HepG2 (cell line): ENCODE measurements around the gene TNNI3.

Experiments
- DPF2 ChIP-seq: sonication (generic); formaldehyde crosslinking; IDR thresholded peaks from 2 replicates; pipeline ENCODE4 v1.4.0; 2020; ENCODE audit warnings: mild to moderate bottlenecking, low read depth, missing genetic modification reagents, borderline replicate concordance
- ETS1 ChIP-seq: sonication (generic); formaldehyde crosslinking; IDR thresholded peaks from 2 replicates; pipeline ENCODE4 v1.4.0; 2020; ENCODE audit warnings: missing genetic modification reagents
- EZH2 ChIP-seq: conservative IDR thresholded peaks from 2 replicates; pipeline ENCODE4 v1.6.1; 2012; ENCODE audit warnings: mild to moderate bottlenecking, low read depth, low read length, moderate library complexity
- FOXA1 ChIP-seq, 2 experiments: fragments of 450-650 bp in 1 of 2; sonication (generic) in 1 of 2; formaldehyde crosslinking in 1 of 2; IDR thresholded peaks; 2 replicates each; pipeline versions ENCODE4 v1.4.0 to v1.6.1; 2016 to 2020; ENCODE audit warnings: missing genetic modification reagents in 1 of 2
- HOMEZ ChIP-seq: IDR thresholded peaks from 2 replicates; pipeline ENCODE4 v1.6.1; 2016; ENCODE audit warnings: low read depth
- IKZF1 ChIP-seq: fragments of 450-650 bp; IDR thresholded peaks from 2 replicates; pipeline ENCODE4 v1.7.1; 2016
- JDP2 ChIP-seq: sonication (generic); formaldehyde crosslinking; IDR thresholded peaks from 2 replicates; pipeline ENCODE4 v1.8.1; 2022; ENCODE audit warnings: missing genetic modification reagents, borderline replicate concordance
- MTA1 ChIP-seq: sonication (generic); formaldehyde crosslinking; IDR thresholded peaks from 2 replicates; pipeline ENCODE4 v1.4.0; 2020; ENCODE audit warnings: missing genetic modification reagents, mild to moderate bottlenecking, borderline replicate concordance
- NR3C1 ChIP-seq: sonication (generic); formaldehyde crosslinking; IDR thresholded peaks from 2 replicates; pipeline ENCODE4 v1.4.0; 2020; ENCODE audit warnings: missing genetic modification reagents
- REPIN1 ChIP-seq: sonication (generic); formaldehyde crosslinking; IDR thresholded peaks from 2 replicates; pipeline ENCODE4 v1.8.0; 2022; ENCODE audit warnings: missing genetic modification reagents, low read depth, mild to moderate bottlenecking, borderline replicate concordance
- ZNF317 ChIP-seq: sonication (generic); formaldehyde crosslinking; IDR thresholded peaks from 2 replicates; pipeline ENCODE4 v1.5.0; 2020; ENCODE audit warnings: mild to moderate bottlenecking, missing genetic modification reagents
- ZNF33B ChIP-seq: sonication (generic); formaldehyde crosslinking; IDR thresholded peaks from 2 replicates; pipeline ENCODE4 v1.5.1; 2020; ENCODE audit warnings: mild to moderate bottlenecking, missing genetic modification reagents
- TF ChIP-seq, protein P1 (sequence below): sonication (generic); formaldehyde crosslinking; IDR thresholded peaks from 2 replicates; pipeline ENCODE4 v1.5.0; 2020; ENCODE audit warnings: mild to moderate bottlenecking, missing genetic modification reagents, moderate library complexity
- TF ChIP-seq, protein P2 (sequence below): sonication (generic); formaldehyde crosslinking; IDR thresholded peaks from 2 replicates; pipeline ENCODE4 v1.4.0; 2020; ENCODE audit warnings: missing genetic modification reagents

DNA sequence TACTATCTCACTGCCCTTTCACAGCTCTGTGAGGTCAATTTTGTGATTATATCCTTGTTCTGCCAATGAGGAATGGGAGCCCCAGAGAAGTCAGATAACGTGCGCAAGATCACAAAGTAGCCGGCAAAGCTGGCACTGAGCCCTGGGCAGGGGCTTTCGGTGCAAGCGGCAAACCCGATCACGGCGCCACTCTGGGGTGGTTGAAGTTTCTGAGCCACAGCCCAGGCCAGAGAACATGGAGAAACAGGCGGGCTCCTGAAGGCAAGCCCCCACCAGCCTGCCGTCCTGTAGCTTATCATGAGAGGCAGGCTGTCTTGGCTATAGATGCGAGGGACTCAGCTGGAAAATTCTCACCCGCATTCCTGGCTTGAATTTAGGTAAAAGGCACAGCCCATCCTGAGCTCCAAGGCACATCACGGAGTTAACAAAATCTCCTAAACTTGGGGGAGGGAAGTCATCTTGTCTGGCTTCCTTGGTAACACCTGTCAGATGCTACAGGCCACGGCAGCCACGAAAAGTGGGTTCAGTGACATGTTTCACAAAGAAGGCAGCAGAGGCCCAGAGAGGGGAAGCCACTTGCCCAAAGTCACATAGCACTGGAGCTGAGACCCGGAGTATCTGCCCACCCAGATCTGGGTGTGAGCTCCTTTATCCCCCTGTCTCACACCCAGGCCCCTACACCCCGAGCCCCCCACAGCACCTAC, 21.0 kb downstream of the TNNI3 start:
- no peak for TF ChIP-seq JDP2 (CRISPR knock-in tag)
- TF ChIP-seq, protein P1, sequence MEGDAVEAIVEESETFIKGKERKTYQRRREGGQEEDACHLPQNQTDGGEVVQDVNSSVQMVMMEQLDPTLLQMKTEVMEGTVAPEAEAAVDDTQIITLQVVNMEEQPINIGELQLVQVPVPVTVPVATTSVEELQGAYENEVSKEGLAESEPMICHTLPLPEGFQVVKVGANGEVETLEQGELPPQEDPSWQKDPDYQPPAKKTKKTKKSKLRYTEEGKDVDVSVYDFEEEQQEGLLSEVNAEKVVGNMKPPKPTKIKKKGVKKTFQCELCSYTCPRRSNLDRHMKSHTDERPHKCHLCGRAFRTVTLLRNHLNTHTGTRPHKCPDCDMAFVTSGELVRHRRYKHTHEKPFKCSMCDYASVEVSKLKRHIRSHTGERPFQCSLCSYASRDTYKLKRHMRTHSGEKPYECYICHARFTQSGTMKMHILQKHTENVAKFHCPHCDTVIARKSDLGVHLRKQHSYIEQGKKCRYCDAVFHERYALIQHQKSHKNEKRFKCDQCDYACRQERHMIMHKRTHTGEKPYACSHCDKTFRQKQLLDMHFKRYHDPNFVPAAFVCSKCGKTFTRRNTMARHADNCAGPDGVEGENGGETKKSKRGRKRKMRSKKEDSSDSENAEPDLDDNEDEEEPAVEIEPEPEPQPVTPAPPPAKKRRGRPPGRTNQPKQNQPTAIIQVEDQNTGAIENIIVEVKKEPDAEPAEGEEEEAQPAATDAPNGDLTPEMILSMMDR = no peak
- no peak for TF ChIP-seq DPF2
- TF ChIP-seq EZH2 = no peak
- TF ChIP-seq, protein P2, sequence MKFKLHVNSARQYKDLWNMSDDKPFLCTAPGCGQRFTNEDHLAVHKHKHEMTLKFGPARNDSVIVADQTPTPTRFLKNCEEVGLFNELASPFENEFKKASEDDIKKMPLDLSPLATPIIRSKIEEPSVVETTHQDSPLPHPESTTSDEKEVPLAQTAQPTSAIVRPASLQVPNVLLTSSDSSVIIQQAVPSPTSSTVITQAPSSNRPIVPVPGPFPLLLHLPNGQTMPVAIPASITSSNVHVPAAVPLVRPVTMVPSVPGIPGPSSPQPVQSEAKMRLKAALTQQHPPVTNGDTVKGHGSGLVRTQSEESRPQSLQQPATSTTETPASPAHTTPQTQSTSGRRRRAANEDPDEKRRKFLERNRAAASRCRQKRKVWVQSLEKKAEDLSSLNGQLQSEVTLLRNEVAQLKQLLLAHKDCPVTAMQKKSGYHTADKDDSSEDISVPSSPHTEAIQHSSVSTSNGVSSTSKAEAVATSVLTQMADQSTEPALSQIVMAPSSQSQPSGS = no peak
- TF ChIP-seq FOXA1 (IDR thresholded peaks at IDR 0.05) = no peak
- no peak for TF ChIP-seq FOXA1 (CRISPR knock-in tag; IDR thresholded peaks at IDR 0.05)
- TF ChIP-seq ETS1 (CRISPR knock-in tag) = no peak
- no peak for TF ChIP-seq HOMEZ (CRISPR knock-in tag)
- TF ChIP-seq REPIN1 = no peak
- no peak for TF ChIP-seq ZNF33B
- TF ChIP-seq IKZF1 = no peak
- no peak for TF ChIP-seq ZNF317 (CRISPR knock-in tag)
- no peak for TF ChIP-seq NR3C1
- TF ChIP-seq MTA1 (CRISPR knock-in tag) = no peak
